HepG2 (cell line): ENCODE results near the gene TP63. TPM values are rescaled to one million over a fixed set of nuclear protein-coding genes. Genes with fewer than 3 reads are reported as not detected.

Experiments used
- ATAC-seq: fragments of 200-7000 bp; cut with Tn5 transposase; 3 replicates; pipeline ENCODE4 v1.9.1; 2020; ENCODE audit warnings: mild to moderate bottlenecking, moderate library complexity
- BruUV-seq: library from RNA; stranded (reverse); fragments of 400-500 nt; replicated peaks from 2 replicates; lab custom pipeline; 2021; lab: Mats Ljungman, UMichigan
- CTCF ChIA-PET: fragments of 300-600 bp; formaldehyde crosslinking; extraction: SDS; loops from one replicate; lab custom pipeline; 2021; ENCODE audit warnings: low total read pairs, inconsistent platforms, low intra/inter-chr PET ratio; lab: Yijun Ruan, JAX
- POLR2A ChIA-PET: fragments of 350-600 bp; sonication (Branson Sonifier 250); formaldehyde crosslinking; loops from one replicate; lab custom pipeline; 2020; ENCODE audit warnings: antibody characterized with exemption, inconsistent platforms; lab: Yijun Ruan, JAX
- DNase-seq: peaks from one replicate; pipeline ENCODE4 v3.0.0-alpha.2; 2015; ENCODE audit warnings: low spot score
- FAIRE-seq: peaks from 3 replicates; lab custom pipeline; 2011; peaks lifted over from hg19 to GRCh38; lab: Jason Lieb, UNC
- H2AFZ ChIP-seq: one replicate; pipeline ENCODE4 v1.6.1; 2011; ENCODE audit warnings: low read length, inconsistent platforms
- H3K27ac ChIP-seq: fragments of 300-600 bp; 3 replicates; pipeline ENCODE4 v1.8.0; 2011; ENCODE audit warnings: mixed run types, mild to moderate bottlenecking, mixed read lengths, low read length, inconsistent platforms; ENCODE audit not compliant: insufficient read depth; ENCODE audit errors: extremely low read length
- H3K27me3 ChIP-seq, 2 experiments: fragments of 200-600 bp in 1 of 2; 2 replicates in 1 of 2; 3 replicates in 1 of 2; pipeline versions ENCODE4 v1.6.0 to v1.8.0; 2011; ENCODE audit warnings: low read length in 2 of 2, mild to moderate bottlenecking in 2 of 2, moderate library complexity in 2 of 2, inconsistent platforms in 1 of 2; ENCODE audit not compliant: insufficient read depth in 2 of 2, control insufficient read depth in 1 of 2
- H3K36me3 ChIP-seq, 2 experiments: fragments of 200-600 bp in 1 of 2; replicated peaks in 1 of 2; 2 replicates in 1 of 2; 3 replicates in 1 of 2; pipeline versions ENCODE4 v1.5.1 to v1.8.0; 2011; ENCODE audit warnings: low read length in 2 of 2, inconsistent platforms in 1 of 2; ENCODE audit not compliant: insufficient read depth in 2 of 2, control insufficient read depth in 1 of 2
- H3K4me1 ChIP-seq: 2 replicates; pipeline ENCODE4 v1.5.1; 2012; ENCODE audit warnings: low read length, inconsistent platforms; ENCODE audit not compliant: insufficient read depth
- H3K4me2 ChIP-seq: 2 replicates; pipeline ENCODE4 v1.6.0; 2011; ENCODE audit warnings: low read depth, low read length, inconsistent platforms
- H3K4me3 ChIP-seq, 3 experiments: fragments of 200-600 bp in 1 of 3; sonication (generic), shearing (Covaris generic) in 1 of 3; replicated peaks in 1 of 3; 2 replicates each; pipeline ENCODE4 v1.5.1; 2011 to 2016; ENCODE audit warnings: low read length in 3 of 3, inconsistent platforms in 2 of 3, low read depth in 2 of 3, mild to moderate bottlenecking in 2 of 3, control low read depth in 1 of 3, mixed read lengths in 1 of 3; ENCODE audit not compliant: insufficient read depth in 1 of 3
- H3K79me2 ChIP-seq: one replicate; pipeline ENCODE4 v1.6.1; 2011; ENCODE audit warnings: low read length, inconsistent platforms; ENCODE audit not compliant: insufficient read depth
- H3K9ac ChIP-seq: 2 replicates; pipeline ENCODE4 v1.6.0; 2011; ENCODE audit warnings: mild to moderate bottlenecking, low read depth, low read length, inconsistent platforms; ENCODE audit not compliant: insufficient read depth
- H3K9me3 ChIP-seq: 2 replicates; pipeline ENCODE4 v1.5.1; 2012; ENCODE audit warnings: mild to moderate bottlenecking, low read length
- H4K20me1 ChIP-seq: 2 replicates; pipeline ENCODE4 v1.6.0; 2011; ENCODE audit warnings: inconsistent platforms, mild to moderate bottlenecking, low read length, moderate library complexity; ENCODE audit not compliant: insufficient read depth
- ELF3 ChIP-seq: IDR thresholded peaks from 2 replicates; pipeline ENCODE4 v1.6.1; 2016; ENCODE audit warnings: missing genetic modification reagents, missing compliant biosample characterization
- ISX ChIP-seq: sonication (generic); formaldehyde crosslinking; conservative IDR thresholded peaks from 2 replicates; pipeline ENCODE4 v1.5.0; 2020; ENCODE audit warnings: missing genetic modification reagents
- MAZ ChIP-seq, 2 experiments: sonication (generic) in 1 of 2; formaldehyde crosslinking in 1 of 2; IDR thresholded peaks; 2 replicates each; pipeline versions ENCODE4 v1.5.0 to v1.6.1; 2012 to 2020; ENCODE audit warnings: low read depth in 2 of 2, mild to moderate bottlenecking in 2 of 2, borderline replicate concordance in 1 of 2, improper control_type of control experiment in 1 of 2, low read length in 1 of 2, missing genetic modification reagents in 1 of 2, moderate library complexity in 1 of 2
- PHF20 ChIP-seq: sonication (generic); formaldehyde crosslinking; IDR thresholded peaks from 2 replicates; pipeline ENCODE4 v1.5.0; 2020; ENCODE audit warnings: mild to moderate bottlenecking, missing genetic modification reagents
- SMAD9 ChIP-seq: sonication (generic); formaldehyde crosslinking; IDR thresholded peaks from 2 replicates; pipeline ENCODE4 v1.5.1; 2020; ENCODE audit warnings: mild to moderate bottlenecking, missing genetic modification reagents
- TBX2 ChIP-seq: sonication (generic); formaldehyde crosslinking; IDR thresholded peaks from 2 replicates; pipeline ENCODE4 v1.5.0; 2020; ENCODE audit warnings: missing genetic modification reagents, mild to moderate bottlenecking, borderline replicate concordance
- WGBS: methylation state at CpG from one replicate; pipeline ENCODE4 v1.1.6; 2017; ENCODE audit warnings: low lambda C conversion rate; 5-methylcytosine and 5-hydroxymethylcytosine counted together
- in situ Hi-C: cut with HindIII; loops from 2 replicates; pipeline ENCODE4 v1.10.0; 2017; ENCODE audit warnings: low pct_unique_long_range_greater_than_20kb; ENCODE audit not compliant: extremely low pct_ligation_motif_present
- intact Hi-C: fragments of 100-400 bp; cut with micrococcal nuclease; formaldehyde crosslinking; loops from one replicate; pipeline ENCODE4 v1.10.0; 2022; ENCODE audit not compliant: unreplicated experiment
- polyA plus RNA-seq, 8 experiments: library from polyadenylated mRNA; depleted of rRNA in 3 of 8; stranded (reverse) in 7 of 8; unstranded in 1 of 8; fragments of >200 nt; fragmentation: Illumina TruSeq in 4 of 8; extraction: Trizol in 4 of 8; gene quantifications; 2 replicates each; pipeline versions ENCODE4 v1.2.1 to v1.2.3, GENCODE V29; 2011 to 2016; ENCODE audit warnings: low read depth in 4 of 8, missing spikeins in 1 of 8, mixed read lengths in 1 of 8; ENCODE audit not compliant: insufficient read depth in 1 of 8
- total RNA-seq, 5 experiments: library from RNA; depleted of rRNA; stranded (reverse); fragments of >200 nt; fragmentation: Illumina TruSeq; extraction: Trizol; gene quantifications; 2 replicates each; pipeline ENCODE4 v1.2.3, GENCODE V29; 2016; ENCODE audit warnings: low read depth in 1 of 5
- TF ChIP-seq, protein P1 (sequence below): sonication (generic); formaldehyde crosslinking; conservative IDR thresholded peaks from 2 replicates; pipeline ENCODE4 v1.8.0; 2022; ENCODE audit warnings: missing genetic modification reagents
- TF ChIP-seq, protein P2 (sequence below): sonication (generic); formaldehyde crosslinking; IDR thresholded peaks from 2 replicates; pipeline ENCODE4 v1.5.1; 2020; ENCODE audit warnings: mild to moderate bottlenecking, missing genetic modification reagents, moderate library complexity

Gene TP63
- total and polyA plus RNA-seq, 2 of the 13 experiments (the other 11 are each of a cell fraction or from before 2014, with no cell fraction given): not detected

GRCh38 chr3:189786479-189787064 lies 155.4 kb downstream of the TP63 start:
- H3K4me3 ChIP-seq: no peak overlapping the region
- CTCF ChIA-PET: no interaction called here
- intact Hi-C loops: no loop called here
- FAIRE-seq: no peak
- no peak for TF ChIP-seq PHF20 (CRISPR knock-in tag)
- TF ChIP-seq SMAD9: no peak
- no peak for TF ChIP-seq TBX2 (CRISPR knock-in tag)
- TF ChIP-seq MAZ (IDR thresholded peaks at IDR 0.05; ENCODE audit: borderline replicate concordance, low read depth, low read length): no peak
- TF ChIP-seq MAZ (CRISPR knock-in tag; IDR thresholded peaks at IDR 0.05; ENCODE audit: low read depth): no peak
- TF ChIP-seq, protein P1, sequence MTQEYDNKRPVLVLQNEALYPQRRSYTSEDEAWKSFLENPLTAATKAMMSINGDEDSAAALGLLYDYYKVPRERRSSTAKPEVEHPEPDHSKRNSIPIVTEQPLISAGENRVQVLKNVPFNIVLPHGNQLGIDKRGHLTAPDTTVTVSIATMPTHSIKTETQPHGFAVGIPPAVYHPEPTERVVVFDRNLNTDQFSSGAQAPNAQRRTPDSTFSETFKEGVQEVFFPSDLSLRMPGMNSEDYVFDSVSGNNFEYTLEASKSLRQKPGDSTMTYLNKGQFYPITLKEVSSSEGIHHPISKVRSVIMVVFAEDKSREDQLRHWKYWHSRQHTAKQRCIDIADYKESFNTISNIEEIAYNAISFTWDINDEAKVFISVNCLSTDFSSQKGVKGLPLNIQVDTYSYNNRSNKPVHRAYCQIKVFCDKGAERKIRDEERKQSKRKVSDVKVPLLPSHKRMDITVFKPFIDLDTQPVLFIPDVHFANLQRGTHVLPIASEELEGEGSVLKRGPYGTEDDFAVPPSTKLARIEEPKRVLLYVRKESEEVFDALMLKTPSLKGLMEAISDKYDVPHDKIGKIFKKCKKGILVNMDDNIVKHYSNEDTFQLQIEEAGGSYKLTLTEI (CRISPR knock-in tag): no peak
- no peak for TF ChIP-seq ELF3 (CRISPR knock-in tag)
- TF ChIP-seq, protein P2, sequence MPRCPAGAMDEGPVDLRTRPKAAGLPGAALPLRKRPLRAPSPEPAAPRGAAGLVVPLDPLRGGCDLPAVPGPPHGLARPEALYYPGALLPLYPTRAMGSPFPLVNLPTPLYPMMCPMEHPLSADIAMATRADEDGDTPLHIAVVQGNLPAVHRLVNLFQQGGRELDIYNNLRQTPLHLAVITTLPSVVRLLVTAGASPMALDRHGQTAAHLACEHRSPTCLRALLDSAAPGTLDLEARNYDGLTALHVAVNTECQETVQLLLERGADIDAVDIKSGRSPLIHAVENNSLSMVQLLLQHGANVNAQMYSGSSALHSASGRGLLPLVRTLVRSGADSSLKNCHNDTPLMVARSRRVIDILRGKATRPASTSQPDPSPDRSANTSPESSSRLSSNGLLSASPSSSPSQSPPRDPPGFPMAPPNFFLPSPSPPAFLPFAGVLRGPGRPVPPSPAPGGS (CRISPR knock-in tag): no peak
- no peak for TF ChIP-seq ISX (CRISPR knock-in tag)
- TF ChIP-seq, all 625 proteins: peak for 0
- Histone ChIP-seq H3K9ac (no peak overlapping the region), H3K36me3 (no peaks in the 10 kb centered on the region), H3K4me2 (no peak overlapping the region), H4K20me1 (no peaks in the 10 kb centered on the region), H2AFZ (no peak overlapping the region), H3K9me3 (no peaks in the 10 kb centered on the region), H3K27me3 (no peaks in the 10 kb centered on the region), H3K27ac (no peak overlapping the region), H3K79me2 (no peaks in the 10 kb centered on the region), H3K4me1 (no peaks in the 10 kb centered on the region)
- in situ Hi-C loops: no loop called here
- no peak for DNase-seq
- BruUV-seq: no TSS peak
- no peak for ATAC-seq
- POLR2A ChIA-PET: no interaction called here
- 89% methylated on average over 8 of the region's 8 CpGs for WGBS
